ENCODE measurements around the gene MORC4.

MORC4 gene

DNA sequence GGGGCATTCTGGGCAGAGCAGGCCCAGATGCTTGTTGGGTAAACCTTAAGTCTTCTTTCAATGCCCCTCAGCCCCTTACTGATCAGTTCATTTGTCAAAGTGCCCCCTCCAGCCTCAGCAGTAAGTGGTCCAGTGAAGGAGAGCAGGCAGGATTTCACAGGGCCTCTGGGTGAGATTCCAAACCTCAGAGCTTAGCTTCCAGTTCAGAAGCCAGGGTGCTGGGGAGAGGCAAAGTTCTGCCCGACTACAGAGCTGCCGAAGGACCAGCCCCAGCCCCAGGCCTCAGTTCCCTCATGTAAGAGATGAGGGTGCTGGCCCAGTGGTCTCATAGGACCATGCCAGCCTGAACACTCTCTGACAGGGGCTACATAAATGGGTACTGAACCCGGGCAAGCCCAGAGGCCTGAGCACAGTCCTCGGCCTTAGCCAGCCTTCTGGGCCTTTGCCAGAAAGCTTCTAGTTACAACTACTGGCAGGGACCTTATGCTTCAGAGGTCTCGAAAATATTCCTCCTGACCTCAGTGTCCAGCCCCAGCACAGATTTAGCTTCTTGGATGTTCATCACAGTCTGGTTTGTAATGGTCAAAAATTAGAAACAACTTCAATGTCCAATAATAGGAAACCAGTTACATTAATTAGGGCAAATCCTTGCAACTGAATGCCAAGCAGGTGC is 96.0 kb downstream of the MORC4 start:
- Histone ChIP-seq H3K4me1 (ENCODE audit: insufficient read depth, low read length) (no peaks in the 10 kb centered on the region), H3K27ac (ENCODE audit: low read length) (no peak overlapping the region), H3K36me3 (ENCODE audit: insufficient read depth, low read depth, low read length) (no peaks in the 10 kb centered on the region), H3K9me3 (ENCODE audit: insufficient read depth, low read depth, low read length) (no peaks in the 10 kb centered on the region), H3K9ac (ENCODE audit: low read depth, low read length) (no peak overlapping the region), H3K4me3 (ENCODE audit: low read length) (no peak overlapping the region), H3K27me3 (ENCODE audit: insufficient read depth, low read length) (no peaks in the 10 kb centered on the region)

DNA sequence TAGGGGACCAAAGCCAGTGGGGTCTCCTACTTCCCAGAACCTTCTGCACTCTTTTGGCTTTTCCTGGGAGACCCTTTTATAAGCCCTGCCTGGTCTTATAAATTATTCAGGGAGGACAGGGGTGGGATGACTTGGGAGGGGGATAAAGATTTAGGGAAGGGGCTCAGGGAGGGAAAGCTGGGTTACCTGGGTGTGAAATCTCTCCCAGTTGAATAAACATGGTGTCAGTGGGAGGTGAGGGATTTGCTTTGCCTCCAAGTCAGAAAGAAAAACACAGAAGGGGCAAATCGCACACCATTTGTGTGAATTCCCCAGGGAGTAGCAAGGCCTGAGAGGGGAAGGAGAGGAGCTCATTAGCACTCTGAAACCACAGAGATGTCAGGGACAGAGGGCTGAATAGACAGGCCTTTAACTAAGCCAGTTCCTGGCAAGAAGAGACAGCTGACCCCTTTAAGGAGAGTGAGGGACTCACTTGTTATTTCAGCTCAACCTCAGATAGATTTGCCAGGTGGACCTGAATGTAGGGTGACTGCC is 96.7 kb downstream of the MORC4 start, which contains the start of gene RIPPLY1:
TSS of gene RIPPLY1 (minus strand) at position 51 of the 534 bp plus-strand sequence. CDS start 54 bp downstream, outside the sequence.
- H3K9ac ChIP-seq (ENCODE audit: low read depth, low read length): no peak within 1 kb of the TSS
- H3K4me3 ChIP-seq (ENCODE audit: low read length): no peak within 1 kb of the TSS
- H3K27ac ChIP-seq (ENCODE audit: low read length): no peak within 1 kb of the TSS
- H3K27me3 ChIP-seq (ENCODE audit: insufficient read depth, low read length): no peaks in the 10 kb centered on the region
- no peaks in the 10 kb centered on the region for H3K4me1 ChIP-seq (ENCODE audit: insufficient read depth, low read length)
- H3K9me3 ChIP-seq (ENCODE audit: insufficient read depth, low read depth, low read length): no peaks in the 10 kb centered on the region
- H3K36me3 ChIP-seq (ENCODE audit: insufficient read depth, low read depth, low read length): no peaks in the 10 kb centered on the region

GRCh38 chrX:106902684-106903083 is 97.3 kb downstream of the MORC4 start:
- no peaks in the 10 kb centered on the region for H3K27me3 ChIP-seq (ENCODE audit: insufficient read depth, low read length)
- no peaks in the 10 kb centered on the region for H3K9me3 ChIP-seq (ENCODE audit: insufficient read depth, low read depth, low read length)
- H3K9ac ChIP-seq (ENCODE audit: low read depth, low read length): no peak overlapping the region
- H3K4me1 ChIP-seq (ENCODE audit: insufficient read depth, low read length): no peaks in the 10 kb centered on the region
- no peak overlapping the region for H3K27ac ChIP-seq (ENCODE audit: low read length)
- H3K4me3 ChIP-seq (ENCODE audit: low read length): no peak overlapping the region
- H3K36me3 ChIP-seq (ENCODE audit: insufficient read depth, low read depth, low read length): no peaks in the 10 kb centered on the region

- Histone ChIP-seq H3K27me3 (ENCODE audit: insufficient read depth, low read length) (no peaks in the 10 kb centered on the region), H3K36me3 (ENCODE audit: insufficient read depth, low read depth, low read length) (no peaks in the 10 kb centered on the region), H3K4me1 (ENCODE audit: insufficient read depth, low read length) (no peaks in the 10 kb centered on the region), H3K9ac (ENCODE audit: low read depth, low read length) (no peak overlapping the region), H3K9me3 (ENCODE audit: insufficient read depth, low read depth, low read length) (no peaks in the 10 kb centered on the region), H3K4me3 (ENCODE audit: low read length) (no peak overlapping the region), H3K27ac (ENCODE audit: low read length) (no peak overlapping the region)
Measured at GRCh38 chrX:106901781-106902219, 98.2 kb downstream of the MORC4 start.

DNA sequence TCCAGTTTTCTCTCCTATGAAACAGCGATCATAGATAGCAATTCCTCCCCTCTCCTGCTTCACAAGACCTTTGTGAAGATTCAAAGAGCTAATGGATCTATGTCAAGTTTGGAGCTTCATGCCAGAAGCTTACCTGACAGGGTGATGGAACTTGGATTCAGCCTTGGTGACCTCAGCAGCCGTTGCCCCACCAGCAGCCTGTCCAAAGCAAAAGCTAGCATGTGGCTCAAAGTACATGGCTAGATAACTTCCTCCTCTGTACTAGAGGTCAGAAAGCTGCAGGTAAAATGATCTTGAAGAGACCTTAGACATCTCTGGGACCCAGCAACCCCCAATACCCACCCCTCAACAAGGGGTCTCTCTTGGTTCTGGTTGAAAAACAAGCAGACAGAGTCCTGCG is 98.7 kb downstream of the MORC4 start:
- Histone ChIP-seq H3K27ac (ENCODE audit: low read length) (no peak overlapping the region), H3K9me3 (ENCODE audit: insufficient read depth, low read depth, low read length) (no peaks in the 10 kb centered on the region), H3K36me3 (ENCODE audit: insufficient read depth, low read depth, low read length) (no peaks in the 10 kb centered on the region), H3K4me3 (ENCODE audit: low read length) (no peak overlapping the region), H3K4me1 (ENCODE audit: insufficient read depth, low read length) (no peaks in the 10 kb centered on the region), H3K9ac (ENCODE audit: low read depth, low read length) (no peak overlapping the region), H3K27me3 (ENCODE audit: insufficient read depth, low read length) (no peaks in the 10 kb centered on the region)

DNA sequence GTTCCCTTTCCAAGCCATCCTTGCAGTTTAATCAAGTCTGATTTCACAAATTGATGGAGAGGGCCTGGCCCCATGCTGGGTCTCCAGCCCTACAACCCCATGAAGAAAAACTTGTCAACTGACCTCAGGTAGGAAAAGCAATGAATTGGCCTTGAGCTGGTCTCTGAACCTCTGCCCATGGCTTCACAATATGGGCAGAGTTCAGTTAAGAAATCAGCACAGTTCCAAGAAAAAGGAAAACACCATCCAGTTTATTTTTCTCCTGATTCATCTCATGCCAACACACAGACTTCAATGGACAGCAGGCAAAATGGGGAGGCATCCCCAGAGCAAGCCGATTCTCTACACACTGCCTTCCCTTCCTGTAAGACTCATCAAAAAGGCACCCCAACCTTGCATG is 100.2 kb downstream of the MORC4 start:
- Histone ChIP-seq H3K4me3 (ENCODE audit: low read length) (no peak overlapping the region), H3K9me3 (ENCODE audit: insufficient read depth, low read depth, low read length) (no peaks in the 10 kb centered on the region), H3K27ac (ENCODE audit: low read length) (no peak overlapping the region), H3K9ac (ENCODE audit: low read depth, low read length) (no peak overlapping the region), H3K4me1 (ENCODE audit: insufficient read depth, low read length) (no peaks in the 10 kb centered on the region), H3K36me3 (ENCODE audit: insufficient read depth, low read depth, low read length) (no peaks in the 10 kb centered on the region), H3K27me3 (ENCODE audit: insufficient read depth, low read length) (no peaks in the 10 kb centered on the region)

- no peak overlapping the region for H3K9ac ChIP-seq (ENCODE audit: low read depth, low read length)
- no peaks in the 10 kb centered on the region for H3K9me3 ChIP-seq (ENCODE audit: insufficient read depth, low read depth, low read length)
- no peak overlapping the region for H3K27ac ChIP-seq (ENCODE audit: low read length)
- H3K27me3 ChIP-seq (ENCODE audit: insufficient read depth, low read length): no peaks in the 10 kb centered on the region
- H3K4me3 ChIP-seq (ENCODE audit: low read length): no peak overlapping the region
- no peaks in the 10 kb centered on the region for H3K4me1 ChIP-seq (ENCODE audit: insufficient read depth, low read length)
- H3K36me3 ChIP-seq (ENCODE audit: insufficient read depth, low read depth, low read length): no peaks in the 10 kb centered on the region
Measured at GRCh38 chrX:106899276-106899675, 100.7 kb downstream of the MORC4 start.

DNA sequence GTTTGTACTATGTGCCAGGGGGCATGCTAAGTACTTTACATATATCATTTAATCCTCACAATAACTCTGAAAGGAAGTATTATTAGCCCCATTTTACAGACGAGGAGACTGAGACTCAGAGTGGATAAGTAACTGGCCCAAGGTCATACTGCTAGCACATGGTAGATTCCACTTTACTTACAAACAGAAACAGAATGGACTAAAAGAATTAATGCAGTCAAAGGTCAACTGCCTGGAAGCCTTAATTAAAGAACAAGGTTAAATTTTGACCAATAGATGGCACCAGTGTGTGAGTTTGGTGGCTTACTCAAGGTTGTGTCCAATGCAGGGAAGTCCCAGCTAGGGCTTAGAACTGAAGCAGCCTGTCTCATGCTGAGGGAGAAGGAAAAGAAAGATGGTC is 101.5 kb downstream of the MORC4 start:
- no peaks in the 10 kb centered on the region for H3K4me1 ChIP-seq (ENCODE audit: insufficient read depth, low read length)

GRCh38 chrX:106897259-106897658 is 102.8 kb downstream of the MORC4 start:
- Histone ChIP-seq H3K9me3 (ENCODE audit: insufficient read depth, low read depth, low read length) (no peaks in the 10 kb centered on the region), H3K36me3 (ENCODE audit: insufficient read depth, low read depth, low read length) (no peaks in the 10 kb centered on the region), H3K4me1 (ENCODE audit: insufficient read depth, low read length) (no peaks in the 10 kb centered on the region), H3K9ac (ENCODE audit: low read depth, low read length) (no peak overlapping the region), H3K27ac (ENCODE audit: low read length) (no peak overlapping the region), H3K4me3 (ENCODE audit: low read length) (no peak overlapping the region), H3K27me3 (ENCODE audit: insufficient read depth, low read length) (no peaks in the 10 kb centered on the region)

More for the DNA sequence above, 101.5 kb downstream of the MORC4 start:
- H3K27me3 ChIP-seq (ENCODE audit: insufficient read depth, low read length): no peaks in the 10 kb centered on the region
- H3K9ac ChIP-seq (ENCODE audit: low read depth, low read length): no peak overlapping the region
- no peak overlapping the region for H3K27ac ChIP-seq (ENCODE audit: low read length)
- no peak overlapping the region for H3K4me3 ChIP-seq (ENCODE audit: low read length)
- H3K36me3 ChIP-seq (ENCODE audit: insufficient read depth, low read depth, low read length): no peaks in the 10 kb centered on the region
- H3K9me3 ChIP-seq (ENCODE audit: insufficient read depth, low read depth, low read length): no peaks in the 10 kb centered on the region

- H3K4me3 ChIP-seq (ENCODE audit: low read length): no peak overlapping the region
- H3K9ac ChIP-seq (ENCODE audit: low read depth, low read length): no peak overlapping the region
- no peaks in the 10 kb centered on the region for H3K36me3 ChIP-seq (ENCODE audit: insufficient read depth, low read depth, low read length)
- no peaks in the 10 kb centered on the region for H3K9me3 ChIP-seq (ENCODE audit: insufficient read depth, low read depth, low read length)
- no peak overlapping the region for H3K27ac ChIP-seq (ENCODE audit: low read length)
- no peaks in the 10 kb centered on the region for H3K27me3 ChIP-seq (ENCODE audit: insufficient read depth, low read length)
- H3K4me1 ChIP-seq (ENCODE audit: insufficient read depth, low read length): no peaks in the 10 kb centered on the region
Measured at GRCh38 chrX:106894978-106895452, 105.0 kb downstream of the MORC4 start.

- no peaks in the 10 kb centered on the region for H3K27me3 ChIP-seq (ENCODE audit: insufficient read depth, low read length)
- no peak overlapping the region for H3K9ac ChIP-seq (ENCODE audit: low read depth, low read length)
- no peaks in the 10 kb centered on the region for H3K36me3 ChIP-seq (ENCODE audit: insufficient read depth, low read depth, low read length)
- no peaks in the 10 kb centered on the region for H3K4me1 ChIP-seq (ENCODE audit: insufficient read depth, low read length)
- no peak overlapping the region for H3K4me3 ChIP-seq (ENCODE audit: low read length)
- no peak overlapping the region for H3K27ac ChIP-seq (ENCODE audit: low read length)
- H3K9me3 ChIP-seq (ENCODE audit: insufficient read depth, low read depth, low read length): no peaks in the 10 kb centered on the region
Measured at GRCh38 chrX:106894392-106894909, 105.6 kb downstream of the MORC4 start.
